ENCODE data around the gene PCTP.

DNA sequence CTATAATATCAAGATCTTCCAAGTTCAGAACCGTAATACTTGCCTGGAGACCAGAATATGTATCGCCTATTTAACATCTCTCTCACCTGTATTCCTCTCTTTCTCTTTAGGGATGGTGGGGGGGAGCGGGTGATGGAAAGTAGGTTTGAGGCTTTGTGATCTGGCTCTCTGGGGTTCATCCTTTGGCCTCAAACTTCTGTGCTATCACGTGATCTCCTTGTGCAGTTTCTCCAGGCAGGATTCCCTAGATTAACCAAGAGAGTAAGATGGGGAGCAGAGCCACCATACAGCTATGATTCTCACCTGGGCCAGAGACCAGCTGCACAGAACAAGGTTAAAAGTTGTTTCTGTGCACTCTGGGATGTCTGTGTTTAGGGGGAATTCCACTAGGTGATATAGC lies 33.4 kb upstream of the PCTP start:
- TF ChIP-seq GATA2 (IDR thresholded peaks at IDR 0.05; ENCODE audit: low read depth, low read length) (no peak), GATA3 (IDR thresholded peaks at IDR 0.05; ENCODE audit: low read depth, low read length) (no peak)
